Islet precursor cell (in vitro differentiated cells): ENCODE measurements around the gene SLC4A5.

Source experiments
- DNase-seq: peaks from one replicate; pipeline ENCODE4 v3.0.0-alpha.2; 2018

SLC4A5 gene

DNA sequence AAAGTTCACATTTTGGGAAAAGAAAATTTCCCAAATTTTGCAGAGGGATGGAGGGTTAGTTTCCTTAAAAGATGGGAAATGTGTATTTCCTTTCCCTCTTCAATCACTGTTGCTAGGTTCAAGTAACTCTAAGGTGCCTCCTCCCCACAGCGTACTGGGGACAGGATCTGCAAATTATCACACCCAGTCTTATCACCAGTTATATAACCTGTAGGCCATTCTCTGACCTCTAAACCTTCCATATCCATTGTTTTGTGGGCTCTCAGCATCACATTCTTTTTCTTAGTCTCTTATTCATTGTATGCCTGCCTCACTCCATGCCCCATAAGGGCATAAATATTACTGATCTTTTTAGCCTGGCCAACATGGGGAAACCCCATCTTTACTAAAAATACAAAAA lies 148.4 kb downstream of the SLC4A5 start:
- no peak for DNase-seq

DNA sequence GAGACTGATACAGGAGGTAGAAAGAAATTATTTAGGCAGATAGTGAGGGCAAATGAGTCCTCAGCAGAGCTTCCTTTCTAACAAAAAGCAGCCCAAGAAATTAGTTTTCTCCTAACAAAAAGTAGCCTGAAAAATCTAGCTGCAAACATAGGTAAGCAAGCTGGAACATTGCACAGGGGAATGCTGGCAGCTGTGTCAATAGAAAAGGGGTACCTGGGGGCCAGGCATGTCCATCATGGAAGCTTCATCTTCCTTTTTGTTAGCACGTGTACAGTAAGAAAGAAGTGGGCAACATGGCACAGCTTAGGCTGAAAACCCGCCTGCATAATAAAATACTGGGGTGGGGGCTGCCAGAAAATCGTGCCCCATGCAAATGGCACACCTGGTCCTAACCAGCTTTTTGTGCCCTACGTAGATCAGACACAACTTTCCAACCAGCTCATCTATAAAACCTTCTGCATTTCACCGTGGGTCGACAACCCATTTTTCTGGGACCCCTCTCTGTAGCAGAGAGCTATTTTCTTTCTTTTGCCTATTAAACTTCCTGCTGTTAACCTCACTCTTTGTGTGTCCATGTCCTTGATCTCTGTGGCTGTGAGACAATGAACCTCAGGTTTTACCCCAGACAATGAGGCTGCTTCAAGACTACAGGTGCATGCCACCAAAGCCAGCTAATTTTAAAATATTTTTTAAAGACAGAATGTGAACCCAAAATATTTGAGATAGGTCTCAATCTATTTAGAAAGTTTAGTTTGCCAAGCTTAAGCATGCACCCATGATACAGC lies 151.4 kb downstream of the SLC4A5 start:
- DNase-seq, result peak; percentile 10

DNA sequence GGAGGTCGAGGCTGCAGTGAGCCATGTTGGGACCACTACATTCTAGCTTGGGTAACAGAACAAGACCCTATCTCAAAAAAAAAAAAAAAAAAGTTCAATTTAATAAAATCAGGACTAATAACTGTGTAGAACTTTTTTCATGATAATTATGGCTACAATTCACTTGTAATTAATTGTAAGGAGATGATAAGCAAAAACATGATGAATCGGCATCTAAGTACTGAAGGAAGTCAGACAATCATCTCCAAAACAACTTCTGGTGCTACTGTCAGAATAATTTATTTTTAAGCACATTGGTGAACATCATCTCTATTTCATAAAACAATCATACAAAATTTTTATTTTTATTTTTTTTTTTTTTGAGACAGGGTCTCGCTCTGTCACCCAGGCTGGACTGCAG lies 154.5 kb downstream of the SLC4A5 start:
- DNase-seq, result peak; percentile 42

DNA sequence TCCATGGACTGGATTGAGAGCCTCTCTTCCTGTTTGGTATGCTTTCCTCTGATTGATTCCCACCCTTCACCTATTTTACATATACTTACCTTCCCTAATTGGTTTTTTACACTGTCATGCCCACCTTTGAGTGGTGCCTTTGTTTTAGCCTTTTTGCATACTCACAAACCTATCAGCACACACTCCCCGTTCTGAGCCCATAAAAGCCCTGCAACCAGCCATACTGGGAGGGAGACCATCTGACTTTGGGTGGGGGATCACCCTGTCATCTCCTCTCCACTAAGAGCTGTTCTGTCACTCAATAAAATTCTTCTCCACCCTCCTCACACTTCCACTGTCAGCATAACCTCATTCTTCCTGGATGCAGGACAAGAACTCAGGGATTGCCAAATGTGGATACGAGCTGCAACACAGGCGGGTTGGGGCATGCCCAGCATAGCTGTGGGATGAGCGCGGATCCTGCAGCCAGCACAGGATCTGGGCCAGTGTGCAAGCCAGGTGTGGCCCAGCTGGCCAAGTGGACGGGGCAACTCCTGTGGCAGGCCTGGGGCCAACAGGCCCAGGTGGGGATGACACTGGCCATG lies 155.1 kb downstream of the SLC4A5 start:
- peak; percentile 92 for DNase-seq

DNA sequence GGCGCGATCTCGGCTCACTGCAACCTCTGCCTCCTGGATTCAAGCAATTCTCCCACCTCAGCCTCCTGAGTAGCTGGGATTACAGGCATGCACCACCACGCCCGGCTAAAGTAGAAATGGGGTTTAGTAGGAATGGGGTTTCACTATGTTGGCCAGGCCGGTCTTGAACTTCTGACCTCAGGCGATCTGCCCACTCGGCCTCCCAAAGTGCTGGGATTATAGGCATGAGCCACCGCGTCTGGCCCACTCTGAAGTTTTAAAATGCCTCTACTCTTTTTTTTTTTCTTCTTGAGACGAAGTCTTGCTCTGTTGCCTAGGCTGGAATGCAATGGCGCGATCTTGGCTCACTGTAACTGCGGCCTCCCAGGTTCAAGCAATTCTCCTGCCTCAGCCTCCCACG lies 156.5 kb downstream of the SLC4A5 start:
- peak; percentile 12 for DNase-seq

DNA sequence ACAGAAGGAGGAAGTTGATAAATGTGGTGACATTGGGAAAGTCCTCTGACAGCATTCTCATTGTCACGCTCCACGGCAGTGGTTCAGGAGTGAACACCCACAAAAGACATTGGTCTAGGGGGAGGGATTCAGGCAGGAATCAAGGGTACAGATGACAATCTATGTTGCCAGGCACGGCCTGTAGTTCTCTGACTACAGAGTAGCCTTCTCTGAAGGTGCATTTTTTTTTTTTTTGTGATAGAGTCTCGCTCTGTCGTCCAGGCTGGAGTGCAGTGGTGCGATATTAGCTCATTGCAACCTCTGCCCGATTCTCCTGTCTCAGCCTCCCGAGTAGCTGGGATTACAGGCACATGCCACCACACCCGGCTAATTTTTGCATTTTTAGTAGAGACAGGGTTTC lies 157.2 kb downstream of the SLC4A5 start:
- peak; percentile 30 for DNase-seq

DNA sequence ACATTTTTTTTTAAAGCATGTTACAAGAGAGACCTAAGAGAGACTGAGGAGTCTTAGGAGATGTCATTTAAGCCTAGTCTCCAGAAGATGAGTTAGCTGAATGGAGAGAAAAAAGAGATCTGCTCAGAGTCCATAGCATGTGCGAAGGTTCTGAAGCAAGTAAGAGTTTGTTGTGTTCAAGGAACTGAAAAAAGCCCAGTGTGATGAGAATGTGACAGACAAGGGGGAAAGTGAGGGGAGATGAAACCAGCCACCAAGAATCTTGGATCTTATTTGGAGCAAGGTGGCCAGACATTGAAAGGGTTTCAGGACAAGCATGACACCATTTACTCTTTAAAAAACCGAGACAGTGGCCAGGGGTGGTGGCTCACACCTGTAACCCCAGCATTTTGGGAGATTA lies 159.3 kb downstream of the SLC4A5 start:
- peak; percentile 42 for DNase-seq

DNA sequence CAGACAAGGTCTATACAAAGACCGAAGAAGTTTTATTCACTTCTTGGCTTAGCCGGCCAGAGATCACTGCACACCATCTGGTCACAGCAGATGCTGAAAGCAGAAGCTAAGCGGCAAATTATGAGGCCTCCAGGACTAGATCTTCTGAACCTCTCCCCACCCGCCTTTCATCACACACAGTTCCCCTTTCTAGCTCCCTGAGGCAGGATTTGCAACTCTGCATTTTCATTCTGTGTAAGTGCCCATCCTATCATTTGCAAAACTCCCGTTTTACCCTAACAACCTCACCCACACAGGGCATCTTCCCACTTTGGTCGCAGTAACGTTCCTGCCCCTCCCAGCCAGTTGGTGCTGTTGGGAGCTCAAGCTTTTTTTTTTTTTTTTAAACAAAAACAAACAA lies 161.5 kb downstream of the SLC4A5 start:
- DNase-seq, result no peak

DNA sequence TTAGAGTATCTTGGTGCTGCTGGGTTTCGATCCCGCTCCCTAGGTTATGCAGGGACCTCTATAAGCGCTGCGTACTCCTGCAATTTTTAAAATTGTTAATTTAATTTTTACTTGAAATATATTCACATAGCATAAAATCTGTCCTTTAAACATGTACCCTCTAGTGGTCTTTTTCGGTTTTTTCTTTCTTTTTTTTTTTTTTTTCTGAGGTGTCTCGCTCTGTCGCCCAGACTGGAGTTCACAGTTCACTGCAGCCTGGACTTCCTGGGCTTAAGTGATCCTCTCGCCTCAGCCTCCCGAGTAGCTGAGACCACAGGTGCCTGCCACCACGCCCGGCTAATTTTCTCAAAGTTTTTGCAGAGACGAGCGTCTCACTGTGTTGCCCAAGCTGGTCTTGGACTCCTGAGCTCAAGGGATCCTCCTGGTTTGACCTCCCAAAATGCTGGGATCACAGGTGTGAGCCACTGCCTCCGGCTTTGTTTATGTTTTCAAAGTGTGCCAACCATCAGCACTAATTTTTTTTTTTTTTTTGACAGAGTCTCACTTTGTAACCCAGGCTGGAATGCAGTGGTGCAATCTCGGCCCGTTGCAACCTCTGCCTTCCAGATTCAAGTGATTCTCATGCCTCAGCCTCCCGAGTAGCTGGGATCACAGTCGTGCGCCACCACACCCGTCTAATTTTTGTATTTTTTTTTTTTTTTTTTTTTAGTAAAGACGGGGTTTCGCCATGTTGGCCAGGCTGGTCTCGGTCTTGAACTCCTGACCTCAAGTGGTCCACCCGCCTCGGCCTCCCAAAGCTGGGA lies 164.0 kb downstream of the SLC4A5 start:
- no peak for DNase-seq

DNA sequence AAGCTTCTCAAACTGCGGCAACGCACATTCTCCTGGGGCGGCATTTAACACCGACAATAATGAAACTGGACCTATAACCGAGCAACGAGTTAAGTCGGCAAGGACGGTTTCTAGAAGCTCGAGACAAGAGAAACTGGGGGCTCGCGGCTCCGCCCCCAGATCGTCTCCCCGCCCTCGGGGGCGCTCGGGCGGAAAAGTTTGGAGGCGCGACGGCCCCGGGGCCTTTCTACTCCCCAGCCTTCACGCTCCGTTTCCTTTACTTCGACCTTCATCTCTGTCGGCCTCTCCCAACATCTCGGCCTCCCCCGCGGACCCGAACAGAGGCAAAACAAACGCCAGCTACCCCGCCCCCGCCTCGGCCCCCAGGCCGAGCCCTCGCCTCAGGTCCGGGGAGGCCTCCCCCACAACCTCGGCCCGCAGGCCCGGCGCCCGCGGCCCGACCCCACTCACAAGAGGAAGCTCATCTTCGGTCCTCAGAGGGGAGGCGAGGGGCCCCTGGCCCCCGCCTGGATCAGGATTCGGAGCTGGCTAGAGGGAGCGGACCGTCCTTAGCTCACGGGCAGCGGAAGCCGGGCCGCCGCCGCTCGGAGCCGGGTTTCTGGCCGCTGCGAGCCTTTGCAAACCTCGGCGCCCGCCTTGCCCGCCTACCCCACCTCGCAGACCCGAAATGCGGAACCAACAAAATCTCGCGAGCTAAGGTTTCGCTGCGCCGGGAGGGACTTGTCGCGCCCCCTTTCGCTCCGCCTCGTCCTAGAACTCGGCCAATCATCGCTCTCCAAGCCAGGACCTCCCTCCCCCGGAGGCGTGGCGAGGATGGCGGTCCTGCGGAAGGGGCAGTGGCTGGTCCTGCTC lies 164.8 kb downstream of the SLC4A5 start, which contains the start of gene MOB1A:
Gene MOB1A (minus strand): TSS at position 669 of the 852 bp plus-strand sequence. CDS start 205 bp downstream, at position 464.
- DNase-seq, result peak; percentile 99

DNA sequence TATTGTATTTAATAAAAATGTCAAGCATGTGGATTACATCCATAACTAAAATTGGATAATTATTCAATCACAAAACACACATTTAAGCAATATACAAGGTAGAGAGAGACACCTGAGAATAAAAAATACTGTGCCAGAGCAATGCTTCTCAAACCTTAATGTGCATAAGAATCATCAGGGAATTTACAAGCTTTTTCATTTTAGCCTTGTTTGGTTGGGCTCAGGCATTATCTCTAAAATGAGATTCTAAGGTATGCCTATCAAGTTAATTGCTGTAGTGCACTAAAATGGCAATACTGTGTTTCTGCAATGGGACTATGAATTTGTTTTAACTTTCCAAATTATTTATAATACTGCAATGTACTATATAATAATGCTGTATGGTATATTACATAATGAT lies 165.5 kb downstream of the SLC4A5 start:
- no peak for DNase-seq

DNA sequence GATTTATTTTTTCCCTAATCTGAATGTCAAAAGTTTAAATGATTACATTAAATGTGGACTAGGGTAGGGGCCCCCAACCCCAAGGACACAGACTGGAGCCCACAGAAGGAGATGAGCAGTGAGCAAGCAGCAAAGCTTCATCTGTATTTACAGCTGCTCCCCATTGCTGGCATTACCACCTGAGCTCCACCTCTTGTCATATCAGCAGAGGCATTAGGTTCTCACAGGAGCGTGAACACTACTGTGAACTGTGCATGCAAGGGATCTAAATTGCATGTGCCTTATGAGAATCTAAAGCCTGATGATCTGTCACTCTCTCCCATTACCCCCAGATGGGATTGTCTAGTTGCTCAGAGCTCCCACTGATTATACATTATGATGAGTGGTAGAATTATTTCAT lies 168.3 kb downstream of the SLC4A5 start:
- DNase-seq, result no peak

DNA sequence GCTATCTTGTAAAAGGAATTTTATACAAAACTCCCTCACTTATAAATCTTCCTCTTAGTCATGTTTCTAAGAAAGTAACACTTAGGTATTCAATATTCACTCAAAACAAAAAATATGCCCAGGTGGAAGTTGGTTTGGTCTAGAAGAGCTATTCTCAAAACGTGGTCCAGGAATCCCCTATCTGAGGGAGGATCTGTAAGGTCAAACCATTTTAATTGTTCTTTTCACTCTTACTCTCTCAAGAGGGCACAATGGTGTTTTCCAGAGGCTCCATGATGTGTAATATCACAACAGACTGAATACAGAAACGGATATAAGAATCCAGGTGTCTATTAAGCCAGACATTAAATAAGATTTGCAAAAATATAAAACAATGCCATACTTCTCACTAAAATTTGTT lies 174.5 kb downstream of the SLC4A5 start:
- DNase-seq, result no peak
